ENCODE results near the gene KRT3.

Gene KRT3

GRCh38 chr12:52813203-52813819, 17.4 kb upstream of the KRT3 start:
- no peak for DNase-seq

GRCh38 chr12:52812749-52813148, 16.8 kb upstream of the KRT3 start:
- DNase-seq: no peak

- no peak for DNase-seq
Observed at GRCh38 chr12:52812073-52812400, 16.1 kb upstream of the KRT3 start.

GRCh38 chr12:52811191-52812072, 15.5 kb upstream of the KRT3 start:
- no peak for DNase-seq

GRCh38 chr12:52810554-52810953, 14.6 kb upstream of the KRT3 start:
- DNase-seq: no peak

- no peak for DNase-seq
Observed at GRCh38 chr12:52809166-52809565, 13.2 kb upstream of the KRT3 start.

- DNase-seq: no peak
Observed at GRCh38 chr12:52808573-52809160, 12.8 kb upstream of the KRT3 start.

GRCh38 chr12:52807544-52808470, 11.9 kb upstream of the KRT3 start:
- no peak for DNase-seq

- DNase-seq: no peak
Observed at GRCh38 chr12:52806821-52807543, 11.1 kb upstream of the KRT3 start.

GRCh38 chr12:52806169-52806811, 10.4 kb upstream of the KRT3 start:
- no peak for DNase-seq

GRCh38 chr12:52805739-52806138, 9.8 kb upstream of the KRT3 start:
- no peak for DNase-seq

GRCh38 chr12:52805000-52805399, 9.1 kb upstream of the KRT3 start:
- no peak for DNase-seq

- DNase-seq: no peak
Observed at GRCh38 chr12:52802442-52802841, 6.5 kb upstream of the KRT3 start.

- DNase-seq: no peak
Observed at GRCh38 chr12:52801773-52802172, 5.9 kb upstream of the KRT3 start.

- no peak for DNase-seq
Observed at GRCh38 chr12:52800259-52800917, 4.5 kb upstream of the KRT3 start.

- no peak for DNase-seq
Observed at GRCh38 chr12:52799505-52800211, 3.7 kb upstream of the KRT3 start.

GRCh38 chr12:52798671-52799504, 3.0 kb upstream of the KRT3 start:
- DNase-seq: no peak

GRCh38 chr12:52798003-52798670, 2.2 kb upstream of the KRT3 start:
- no peak for DNase-seq

GRCh38 chr12:52797529-52797894, 1.6 kb upstream of the KRT3 start:
- DNase-seq: no peak
